IPS DF 4.7 (cell line): ENCODE results near the gene CNOT4.

ENCODE experiments used
- DNase-seq: peaks from one replicate; pipeline ENCODE4 v3.0.0-alpha.2; 2013; ENCODE audit warnings: low spot score; ENCODE audit errors: extremely low read depth

Gene CNOT4

DNA sequence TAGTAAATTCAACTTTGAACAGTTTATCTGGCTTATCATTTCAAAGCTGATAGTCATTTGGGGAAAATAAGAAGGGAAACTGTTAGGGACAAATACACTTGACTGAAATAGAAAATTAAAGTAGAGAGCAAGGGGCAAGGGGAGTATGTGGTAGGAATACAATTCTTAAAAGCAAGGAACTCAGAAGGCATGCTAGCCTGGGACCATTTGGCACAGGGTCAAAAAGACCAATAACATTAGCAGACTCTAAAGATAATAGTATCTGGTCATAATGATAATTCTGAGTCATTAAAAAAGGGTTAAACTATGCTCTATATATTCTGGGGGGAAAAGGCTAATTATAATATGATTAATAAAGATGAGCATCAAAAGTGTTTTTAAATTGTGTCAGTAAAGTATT is 112.2 kb downstream of the CNOT4 start:
- DNase-seq = no peak

DNA sequence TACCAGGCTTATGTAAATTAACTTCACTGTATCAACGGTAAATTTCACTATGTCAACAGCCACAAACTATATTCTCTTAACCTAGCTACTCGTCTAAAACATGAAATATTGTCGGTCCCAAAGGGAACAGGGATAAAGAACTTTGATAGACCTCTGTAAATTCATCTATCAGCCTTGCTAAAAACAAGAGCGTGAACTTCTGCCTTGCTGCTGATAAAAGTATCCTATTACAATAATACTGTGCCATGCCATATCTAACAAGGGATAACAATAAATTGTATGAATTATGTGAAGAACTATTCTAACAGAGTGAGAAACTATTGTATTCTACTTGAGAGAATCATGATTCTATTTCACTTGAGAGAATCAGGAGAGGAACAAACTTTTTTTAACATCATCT is 117.2 kb downstream of the CNOT4 start:
- DNase-seq = no peak

DNA sequence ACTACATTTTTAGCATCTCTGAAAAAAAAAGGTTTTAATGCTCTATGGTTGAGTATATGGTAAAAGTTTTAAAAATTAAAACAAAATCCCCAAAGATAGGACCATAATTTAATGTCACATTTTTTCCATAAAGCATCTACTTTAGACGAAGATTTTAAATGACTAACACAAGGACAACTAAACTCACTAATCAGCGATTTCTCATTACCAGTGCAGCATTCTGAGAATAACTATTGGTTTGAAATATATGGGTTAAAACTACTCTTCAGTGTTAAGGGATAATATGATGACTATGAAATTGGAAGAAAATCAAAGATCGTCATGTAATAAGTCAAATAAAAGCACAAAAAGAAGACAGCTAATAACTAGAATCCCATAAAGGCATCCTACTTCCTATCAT is 118.4 kb downstream of the CNOT4 start:
- no peak for DNase-seq

DNA sequence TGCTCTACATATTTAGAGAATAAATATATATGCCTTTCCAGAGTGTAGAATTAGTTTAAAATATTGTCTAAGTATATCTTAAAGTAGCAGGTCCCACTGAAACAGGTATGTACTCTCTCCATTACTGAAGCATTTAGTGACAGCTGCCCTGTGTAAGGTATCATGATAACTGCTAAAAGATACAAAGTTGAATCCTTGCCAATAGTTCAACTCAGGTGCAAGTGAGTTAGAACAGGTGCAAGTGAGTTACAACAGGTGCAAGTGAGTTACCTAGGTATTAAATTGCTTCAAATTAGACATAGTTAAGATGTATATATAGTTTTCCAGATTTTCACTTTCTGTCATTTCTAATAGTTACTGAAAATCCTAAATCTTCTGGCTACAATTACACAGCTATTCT is 119.1 kb downstream of the CNOT4 start:
- no peak for DNase-seq

DNA sequence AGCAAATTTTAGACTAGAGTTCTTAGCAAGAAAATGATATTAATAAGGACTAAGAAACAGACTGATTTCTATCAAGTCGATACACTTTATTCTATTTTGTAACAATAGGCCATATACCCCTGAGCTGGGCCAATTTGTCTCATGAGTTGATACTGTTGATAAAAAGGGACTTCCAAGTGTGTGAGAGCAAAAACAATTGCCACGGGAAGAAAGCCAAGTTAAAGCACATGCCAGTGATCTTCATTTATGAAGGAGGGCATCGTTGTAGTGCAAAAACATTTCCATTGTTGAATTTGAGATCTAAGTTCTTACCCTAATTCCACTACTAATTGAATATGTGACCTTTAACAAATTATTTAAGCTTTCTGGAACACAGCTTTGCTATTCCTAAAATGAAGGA is 119.9 kb downstream of the CNOT4 start:
- DNase-seq = no peak

DNA sequence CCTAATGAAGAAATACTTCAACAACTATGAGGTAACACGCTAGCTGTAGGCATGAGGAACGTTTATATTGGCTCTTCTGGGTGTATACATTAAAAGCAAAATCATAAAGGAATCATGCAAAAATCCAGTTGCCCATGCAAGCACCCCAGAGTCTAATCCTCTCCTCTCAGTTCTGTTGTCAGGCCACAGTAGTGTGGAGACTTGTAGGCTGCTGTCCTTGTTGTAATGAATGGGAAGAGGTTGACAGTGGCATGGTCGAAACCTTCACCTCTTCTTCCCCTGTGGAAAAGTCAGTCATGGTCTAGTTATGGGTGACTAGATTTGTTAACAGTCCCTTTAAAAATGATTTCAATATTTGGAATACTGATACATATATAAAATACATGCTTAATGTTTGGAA is 121.3 kb downstream of the CNOT4 start:
- no peak for DNase-seq

DNA sequence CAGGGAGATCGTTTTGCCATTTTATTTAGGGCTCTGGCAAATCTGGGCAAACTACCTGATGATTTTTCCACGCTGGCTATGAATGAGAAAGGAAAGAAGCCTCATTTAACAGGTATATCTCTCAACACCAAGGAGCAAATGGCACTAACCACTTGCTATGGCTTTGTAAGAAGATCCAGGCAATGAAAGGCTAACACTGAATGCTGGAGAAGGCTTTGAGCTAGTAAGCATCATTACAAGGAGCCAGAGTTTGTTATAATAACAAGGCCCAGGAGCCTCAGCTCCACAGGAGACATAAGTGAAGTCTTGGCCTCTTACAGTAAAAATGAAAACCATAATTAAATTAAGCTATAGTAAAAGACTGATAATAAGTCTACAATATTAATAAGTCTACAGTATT is 123.1 kb downstream of the CNOT4 start:
- DNase-seq = no peak

DNA sequence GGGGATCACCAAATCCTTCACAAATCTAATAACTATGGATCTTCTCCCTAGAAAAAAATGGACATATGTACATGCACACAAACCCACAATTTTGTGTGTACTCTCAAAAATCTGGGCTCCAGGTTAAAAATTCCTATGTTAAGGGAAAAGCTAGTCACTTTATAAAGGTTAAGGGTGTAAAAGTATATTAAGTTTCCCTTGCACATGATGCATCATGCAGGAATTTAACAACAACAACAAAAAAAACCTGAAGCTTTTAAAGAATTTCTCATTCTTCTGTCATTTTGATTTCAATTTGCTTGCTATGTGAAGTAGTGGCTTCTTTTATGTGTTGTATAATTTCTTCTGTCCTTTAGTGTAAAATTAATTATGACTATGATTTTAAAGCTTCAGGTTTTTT is 123.7 kb downstream of the CNOT4 start:
- DNase-seq = no peak

DNA sequence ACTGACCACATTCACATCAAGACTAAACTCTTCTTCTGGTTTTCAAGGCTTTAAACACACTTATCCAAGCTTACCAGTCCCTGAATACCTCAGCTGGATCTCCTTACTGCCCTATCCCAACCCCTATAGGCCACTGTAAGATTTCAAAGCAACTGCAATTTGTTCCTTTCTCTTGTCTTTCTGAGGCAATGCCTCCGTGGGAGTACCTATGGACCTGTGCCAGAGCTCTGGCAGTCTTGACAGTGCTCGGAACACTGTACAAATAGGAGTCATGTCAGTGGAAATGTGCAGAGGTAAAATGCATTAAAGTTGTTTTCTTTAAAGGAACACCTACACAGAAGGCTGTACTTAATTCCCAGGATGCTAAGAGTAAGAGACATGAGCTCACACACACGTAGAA is 124.7 kb downstream of the CNOT4 start:
- DNase-seq = no peak

DNA sequence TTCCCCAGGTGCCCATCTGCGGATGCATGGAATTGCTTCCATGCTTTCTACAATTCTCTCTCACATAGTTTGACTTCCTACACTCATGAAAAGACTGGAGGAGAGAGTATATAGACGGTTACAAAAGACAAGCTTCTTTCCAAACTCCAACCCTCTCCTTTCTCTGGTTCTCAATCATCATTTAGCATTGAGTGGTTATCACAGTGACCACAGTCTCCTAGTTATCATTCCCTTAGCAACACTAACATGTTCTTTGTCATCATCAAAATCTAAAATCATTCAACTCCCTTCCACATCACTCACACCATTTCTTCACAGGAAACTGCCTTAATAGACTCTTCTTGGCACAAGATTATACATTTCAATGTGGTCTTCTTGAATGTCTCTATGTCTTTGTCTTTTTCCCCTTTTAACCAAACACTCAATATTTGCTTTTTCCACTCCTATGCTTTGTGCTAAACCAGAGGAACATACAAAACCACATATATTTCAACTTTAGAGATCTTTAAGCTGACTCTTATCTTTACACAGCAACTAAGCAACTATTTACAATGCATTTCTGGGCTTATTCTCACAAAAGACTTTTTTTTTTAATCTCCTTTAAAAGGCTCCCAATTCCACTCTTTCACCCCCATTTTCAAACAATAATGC is 126.3 kb downstream of the CNOT4 start:
- no peak for DNase-seq

DNA sequence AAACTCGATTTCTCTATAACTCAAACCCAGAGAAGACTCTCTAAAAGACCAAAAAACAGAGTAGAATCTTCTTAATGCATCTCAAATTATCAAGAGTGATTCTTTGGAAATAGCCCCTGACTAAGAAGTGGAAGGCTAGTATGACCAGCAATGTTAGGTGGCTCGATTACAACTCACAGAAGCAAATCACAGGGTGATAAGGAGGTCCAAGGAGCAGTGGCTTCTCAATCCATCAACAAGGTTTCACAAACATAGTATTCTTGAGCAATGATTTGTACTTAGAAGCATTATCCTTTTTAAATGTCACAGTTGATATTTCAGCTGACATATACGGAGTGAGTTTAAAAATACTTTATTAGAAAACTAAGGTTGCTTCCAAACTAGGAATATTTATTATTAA is 127.7 kb downstream of the CNOT4 start:
- no peak for DNase-seq

DNA sequence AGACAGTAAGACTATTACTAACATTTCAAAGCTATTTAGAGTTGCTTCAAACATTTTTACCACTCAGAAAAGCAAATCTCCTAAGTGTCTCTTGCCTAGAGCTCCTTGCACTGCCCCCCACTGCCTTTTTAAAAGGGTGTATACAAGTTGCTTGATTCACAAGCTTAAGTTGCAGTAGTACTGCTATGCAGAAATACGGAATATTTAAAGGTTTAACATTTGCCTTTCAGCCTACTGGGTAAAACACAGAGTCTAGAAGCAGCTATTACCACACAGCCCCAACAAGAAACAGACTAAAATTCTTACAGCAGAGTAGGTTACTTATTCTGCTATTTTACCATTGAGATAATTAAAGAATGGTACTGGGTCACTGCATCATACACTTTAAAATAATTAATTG is 128.5 kb downstream of the CNOT4 start:
- no peak for DNase-seq

DNA sequence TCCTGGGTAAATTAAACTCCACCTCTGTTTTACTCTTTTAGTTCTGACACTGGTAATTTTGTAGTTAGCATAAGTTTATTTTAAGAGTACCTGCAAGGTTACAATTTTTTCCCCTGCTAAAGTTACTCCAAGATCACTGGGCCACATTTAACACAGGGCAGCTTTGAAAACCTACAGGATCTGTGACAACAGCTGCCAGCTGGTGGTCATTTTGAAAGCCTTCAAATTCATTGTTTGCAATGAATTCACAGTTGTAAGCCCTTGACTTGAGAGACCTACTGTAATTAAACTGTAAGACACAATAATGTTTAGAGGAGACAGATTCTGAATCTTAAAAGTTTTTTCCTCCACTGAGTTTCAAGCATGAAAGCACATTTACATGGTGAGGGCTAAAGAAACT is 129.6 kb downstream of the CNOT4 start:
- DNase-seq = no peak

DNA sequence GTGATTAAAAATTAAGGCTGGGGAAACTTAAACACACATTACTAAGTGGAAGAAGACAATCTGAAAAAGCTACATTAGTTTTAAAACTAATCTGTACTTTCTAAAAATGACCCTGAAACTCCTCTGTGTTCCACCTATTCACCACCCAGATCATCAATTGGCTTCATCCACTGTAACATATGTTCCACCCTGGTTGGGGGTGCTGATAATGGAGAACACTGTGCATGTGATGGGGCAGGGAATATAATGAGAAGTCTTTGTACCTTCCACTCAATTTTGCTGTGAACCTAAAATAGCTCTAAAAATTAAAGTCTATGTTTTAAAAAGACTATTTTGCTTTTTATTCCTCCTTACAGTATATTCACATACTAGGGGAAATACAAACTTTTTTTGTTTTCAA is 132.7 kb downstream of the CNOT4 start:
- no peak for DNase-seq

DNA sequence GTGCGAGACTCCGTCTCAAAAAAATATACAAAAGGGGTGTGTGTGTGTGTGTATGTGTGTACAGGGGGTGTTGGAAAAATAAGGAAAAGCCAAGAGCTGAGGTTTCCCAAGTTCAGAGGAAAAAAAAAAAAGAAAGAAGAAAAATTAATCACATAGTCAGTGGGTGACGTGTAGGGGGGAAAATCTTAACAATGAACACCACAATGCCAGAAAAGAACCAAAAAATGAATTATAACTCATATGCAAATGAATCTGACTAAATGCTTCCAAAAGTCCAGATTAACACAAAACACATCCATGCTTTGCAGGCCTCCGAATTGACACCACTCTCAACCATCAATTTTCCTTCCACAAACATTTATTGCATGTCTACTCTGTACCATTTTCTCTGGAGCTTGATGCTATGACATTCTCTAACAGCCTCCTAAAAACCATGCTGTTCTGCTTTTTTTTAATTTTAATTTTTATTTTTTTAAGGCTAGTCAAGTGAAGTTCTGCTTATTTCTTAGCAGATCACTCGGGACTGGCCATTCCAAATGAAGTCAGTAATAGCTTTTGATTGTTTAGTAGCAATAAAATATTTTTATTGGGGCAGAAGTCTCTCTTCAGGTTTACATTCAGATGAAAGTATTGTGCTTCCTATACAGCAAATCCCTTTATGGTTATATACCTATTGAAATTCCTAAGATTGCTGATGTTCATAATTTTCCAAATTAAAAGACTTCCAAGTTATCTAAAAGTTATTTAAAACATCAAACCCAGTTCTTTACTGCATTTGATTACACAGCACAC is 133.8 kb downstream of the CNOT4 start:
- DNase-seq = no peak

DNA sequence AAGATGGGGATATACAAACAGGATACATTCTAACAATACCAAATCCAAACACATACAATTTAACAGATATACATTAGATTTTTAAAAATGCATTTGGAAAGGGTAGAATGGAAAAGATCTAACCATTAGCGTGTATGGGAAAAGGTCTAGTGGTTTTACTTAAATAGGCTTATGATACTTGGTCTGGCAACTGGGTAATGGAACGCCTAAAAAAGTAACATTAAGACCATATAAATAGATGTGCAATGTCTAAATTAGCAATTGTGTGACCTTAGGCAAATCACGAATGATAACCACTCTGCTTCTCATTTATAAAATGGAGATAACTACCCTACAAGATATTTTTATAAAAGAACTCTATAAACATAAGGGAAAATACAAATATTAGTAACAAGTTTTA is 135.2 kb downstream of the CNOT4 start:
- DNase-seq = no peak

DNA sequence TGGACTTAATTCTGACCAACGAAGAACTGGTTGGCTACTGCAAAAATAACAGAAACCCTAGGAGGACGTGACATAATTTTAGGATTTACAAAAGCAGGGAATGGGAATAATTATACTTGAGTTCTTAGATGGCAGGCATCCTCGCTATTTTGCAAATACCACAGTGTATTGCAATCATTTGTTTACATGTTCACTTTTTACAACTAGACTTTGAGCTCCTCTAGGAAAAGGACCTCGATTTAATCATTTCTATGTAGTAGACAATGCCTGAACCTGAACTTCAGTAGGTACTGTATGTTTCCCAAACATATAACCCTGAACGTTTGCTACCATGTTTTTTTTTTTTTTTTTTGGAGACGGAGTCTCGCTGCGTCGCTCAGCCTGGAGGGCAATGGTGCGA is 137.7 kb downstream of the CNOT4 start:
- DNase-seq = no peak

DNA sequence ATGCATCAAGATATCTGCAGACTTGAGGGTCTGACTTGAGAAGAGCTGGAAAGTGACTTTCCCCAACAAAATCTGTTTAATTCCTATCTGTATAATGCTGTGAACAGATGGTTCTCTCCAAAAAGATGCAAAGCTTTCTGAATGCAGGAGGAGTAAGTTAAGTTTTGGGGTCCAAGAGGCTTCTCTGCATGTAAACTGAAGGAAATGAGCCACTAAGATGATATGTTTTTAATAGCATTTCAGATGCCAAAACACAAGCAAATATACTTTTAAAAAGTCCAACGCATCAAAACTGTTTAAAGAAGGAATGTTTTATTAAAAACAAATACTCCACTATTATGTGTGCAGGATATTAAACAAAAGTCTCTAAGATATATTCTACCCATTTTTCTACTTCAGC is 139.2 kb downstream of the CNOT4 start:
- no peak for DNase-seq

DNA sequence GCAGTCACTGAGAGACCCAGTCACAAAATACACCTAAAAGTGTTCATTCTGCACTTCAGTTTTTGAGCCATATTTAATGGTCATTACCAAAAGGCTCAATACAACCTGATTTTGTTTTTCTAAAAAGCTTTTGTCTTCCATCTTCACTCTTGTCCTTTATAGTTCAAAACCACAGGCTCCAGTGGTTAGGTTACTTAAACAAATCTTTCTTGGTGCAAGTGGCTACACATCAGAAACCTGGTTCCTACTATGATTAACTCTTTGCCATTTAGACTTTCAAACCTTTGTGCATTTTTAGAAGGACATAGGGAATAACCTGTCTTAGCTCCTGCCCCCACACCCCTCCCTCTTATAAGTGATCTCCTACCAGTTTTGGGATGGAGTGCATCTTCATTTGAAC is 140.5 kb downstream of the CNOT4 start:
- DNase-seq = no peak

DNA sequence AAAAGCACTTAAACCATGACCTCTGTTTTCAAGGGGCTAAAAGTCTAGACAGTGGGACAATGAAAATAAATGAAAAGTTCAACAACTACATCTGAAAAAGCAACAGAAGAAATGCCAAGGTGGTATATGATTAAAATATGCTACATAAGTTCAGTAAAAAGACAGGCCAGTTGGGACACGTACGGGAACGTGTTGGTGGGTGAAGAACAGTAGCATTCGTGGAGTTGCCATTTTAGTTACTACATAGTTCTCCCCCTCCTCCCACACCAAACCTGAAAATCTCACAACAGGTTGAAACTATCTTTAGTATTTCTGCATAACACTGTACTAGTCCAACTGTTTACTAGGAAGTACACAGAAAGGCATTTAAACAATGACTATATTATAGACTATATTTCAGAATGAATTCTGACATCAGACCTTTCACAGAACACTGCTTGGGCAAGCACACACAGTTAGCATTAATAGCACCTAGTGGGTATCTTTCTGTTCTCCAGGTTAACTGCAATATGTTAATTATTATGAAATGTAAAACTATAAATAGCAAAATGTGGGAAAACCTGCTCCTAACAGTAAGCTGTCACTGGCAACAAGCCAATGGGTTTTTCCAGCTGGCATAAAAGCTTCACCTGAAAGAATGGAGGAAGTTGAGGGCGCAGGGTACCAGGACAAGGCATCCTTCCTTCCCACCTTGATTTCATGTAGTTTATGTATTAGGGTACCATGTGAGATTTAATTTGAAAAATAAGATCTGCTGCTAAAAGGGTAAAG is 141.3 kb downstream of the CNOT4 start:
- DNase-seq = no peak

DNA sequence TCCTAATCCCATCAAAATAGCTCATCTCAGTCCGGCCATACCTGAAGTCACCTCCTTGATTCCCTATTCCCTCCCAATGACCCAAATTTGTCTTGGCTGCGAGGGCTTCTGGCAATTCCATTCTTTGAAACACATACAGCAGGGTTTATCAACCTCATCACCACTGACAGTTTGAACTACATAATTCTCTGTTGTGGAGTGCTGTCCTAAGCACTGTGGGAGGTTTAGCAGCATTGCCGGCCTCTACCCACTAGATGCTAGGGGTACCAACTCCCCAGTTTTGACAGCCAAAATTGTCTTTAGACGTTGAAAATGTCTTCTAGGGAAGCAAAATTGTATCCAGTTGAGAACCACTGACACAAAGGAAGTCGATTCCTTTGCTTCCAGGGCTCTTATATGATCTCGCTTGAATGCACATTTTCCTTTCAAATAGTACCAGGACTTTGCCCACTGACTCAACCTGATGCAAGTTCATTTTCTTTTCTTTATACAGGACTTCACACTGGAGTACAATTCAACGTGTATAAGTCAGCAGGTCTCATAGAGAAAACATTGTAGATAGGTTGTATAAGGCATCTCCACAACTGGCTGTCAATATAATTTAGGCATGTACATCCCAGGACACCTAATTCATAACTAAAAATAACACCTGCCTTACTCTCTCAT is 142.9 kb downstream of the CNOT4 start:
- no peak for DNase-seq

DNA sequence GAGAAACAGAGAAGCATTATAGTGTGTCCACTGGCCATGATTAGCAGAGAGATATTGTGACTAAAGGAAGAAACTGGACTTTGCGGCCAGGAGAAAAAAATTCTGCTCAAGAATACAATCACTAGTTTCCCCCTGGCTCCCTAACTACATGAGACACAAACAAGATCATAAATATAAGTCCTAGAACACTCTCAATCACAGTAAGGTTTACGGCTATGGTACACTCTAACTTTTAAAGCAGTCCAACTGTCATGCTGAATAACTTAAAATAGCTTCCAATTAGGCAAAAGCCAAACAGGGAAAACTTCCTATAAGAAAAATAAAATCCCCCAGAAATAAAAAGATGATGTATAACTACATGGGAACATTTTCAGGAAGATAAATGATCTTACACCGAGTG is 144.2 kb downstream of the CNOT4 start:
- no peak for DNase-seq
